ENCODE results near the gene SYNE3. TPM values are rescaled to one million over a fixed set of nuclear protein-coding genes. Genes with fewer than 3 reads are reported as not detected.

Gene SYNE3
- total and polyA plus RNA-seq, 10 of the 15 experiments (the other 5 are each of a cell fraction or from before 2014, with no cell fraction given): 1.4 to 44.1 (median 13.4) TPM

DNA sequence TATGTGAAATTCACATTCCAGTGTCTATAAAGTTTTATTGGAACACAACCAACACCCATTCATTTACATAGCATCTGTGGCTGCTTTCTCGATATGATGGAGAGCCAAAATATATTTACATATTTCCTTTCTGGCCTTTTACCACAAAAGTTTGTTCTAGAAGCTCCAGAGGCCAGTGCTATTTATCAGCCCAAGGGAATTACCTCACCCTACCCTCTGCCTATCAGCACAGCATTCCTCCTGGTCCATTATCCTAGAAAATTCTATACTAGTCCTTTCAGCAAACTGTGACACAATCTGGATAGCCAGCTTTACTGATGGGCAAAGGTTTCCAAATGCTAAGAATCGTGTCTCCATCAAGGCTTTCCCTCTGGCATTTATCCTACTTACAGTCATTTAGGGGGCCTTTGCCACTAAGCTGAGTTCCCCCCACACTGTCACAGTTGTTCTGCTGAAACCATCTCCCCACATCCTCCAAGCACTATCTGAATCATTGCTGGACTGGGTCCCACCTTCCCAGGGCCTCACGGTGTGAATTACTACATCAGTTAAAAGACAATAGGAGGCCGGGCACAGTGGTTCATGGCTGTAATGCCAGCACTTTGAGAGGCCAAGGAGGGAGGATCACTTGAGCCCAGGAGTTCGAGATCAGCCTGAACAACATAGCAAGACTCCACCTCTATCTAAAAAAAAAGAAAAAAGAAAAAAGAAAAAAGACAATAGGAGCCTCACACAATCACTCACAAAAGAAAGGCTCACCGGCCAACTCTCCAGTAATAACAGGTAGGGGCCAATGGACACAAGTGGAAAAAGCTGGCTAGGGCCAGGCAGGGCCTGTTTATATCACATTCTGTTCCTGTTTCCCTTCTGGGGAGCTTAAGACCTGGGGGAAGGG is 12.1 kb downstream of the SYNE3 start (continued):
- peak in 1 of 2 experiments; percentile 65; a peak in 1 of 4 replicates for TF ChIP-seq CEBPB (IDR thresholded peaks at IDR 0.05; ENCODE audit: borderline replicate concordance in 1 of 2, low read depth in 2 of 2, low read length in 2 of 2)
- TF ChIP-seq, protein P1, sequence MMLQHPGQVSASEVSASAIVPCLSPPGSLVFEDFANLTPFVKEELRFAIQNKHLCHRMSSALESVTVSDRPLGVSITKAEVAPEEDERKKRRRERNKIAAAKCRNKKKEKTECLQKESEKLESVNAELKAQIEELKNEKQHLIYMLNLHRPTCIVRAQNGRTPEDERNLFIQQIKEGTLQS (IDR thresholded peaks at IDR 0.05; ENCODE audit: borderline replicate concordance, extremely low read depth, low read depth, low read length): no peak
- no peak for TF ChIP-seq ESRRA (IDR thresholded peaks at IDR 0.05; ENCODE audit: low read length)
- TF ChIP-seq RFX5 (IDR thresholded peaks at IDR 0.05; ENCODE audit: low read depth, low read length): no peak
- no peak for TF ChIP-seq SP1 (IDR thresholded peaks at IDR 0.05; ENCODE audit: low read depth, low read length)
- no peak for TF ChIP-seq WRNIP1 (IDR thresholded peaks at IDR 0.05; ENCODE audit: borderline replicate concordance, low read depth, low read length)
- TF ChIP-seq ATF7 (IDR thresholded peaks at IDR 0.05; ENCODE audit: low read depth): peak; percentile 46
- TF ChIP-seq, protein P2, sequence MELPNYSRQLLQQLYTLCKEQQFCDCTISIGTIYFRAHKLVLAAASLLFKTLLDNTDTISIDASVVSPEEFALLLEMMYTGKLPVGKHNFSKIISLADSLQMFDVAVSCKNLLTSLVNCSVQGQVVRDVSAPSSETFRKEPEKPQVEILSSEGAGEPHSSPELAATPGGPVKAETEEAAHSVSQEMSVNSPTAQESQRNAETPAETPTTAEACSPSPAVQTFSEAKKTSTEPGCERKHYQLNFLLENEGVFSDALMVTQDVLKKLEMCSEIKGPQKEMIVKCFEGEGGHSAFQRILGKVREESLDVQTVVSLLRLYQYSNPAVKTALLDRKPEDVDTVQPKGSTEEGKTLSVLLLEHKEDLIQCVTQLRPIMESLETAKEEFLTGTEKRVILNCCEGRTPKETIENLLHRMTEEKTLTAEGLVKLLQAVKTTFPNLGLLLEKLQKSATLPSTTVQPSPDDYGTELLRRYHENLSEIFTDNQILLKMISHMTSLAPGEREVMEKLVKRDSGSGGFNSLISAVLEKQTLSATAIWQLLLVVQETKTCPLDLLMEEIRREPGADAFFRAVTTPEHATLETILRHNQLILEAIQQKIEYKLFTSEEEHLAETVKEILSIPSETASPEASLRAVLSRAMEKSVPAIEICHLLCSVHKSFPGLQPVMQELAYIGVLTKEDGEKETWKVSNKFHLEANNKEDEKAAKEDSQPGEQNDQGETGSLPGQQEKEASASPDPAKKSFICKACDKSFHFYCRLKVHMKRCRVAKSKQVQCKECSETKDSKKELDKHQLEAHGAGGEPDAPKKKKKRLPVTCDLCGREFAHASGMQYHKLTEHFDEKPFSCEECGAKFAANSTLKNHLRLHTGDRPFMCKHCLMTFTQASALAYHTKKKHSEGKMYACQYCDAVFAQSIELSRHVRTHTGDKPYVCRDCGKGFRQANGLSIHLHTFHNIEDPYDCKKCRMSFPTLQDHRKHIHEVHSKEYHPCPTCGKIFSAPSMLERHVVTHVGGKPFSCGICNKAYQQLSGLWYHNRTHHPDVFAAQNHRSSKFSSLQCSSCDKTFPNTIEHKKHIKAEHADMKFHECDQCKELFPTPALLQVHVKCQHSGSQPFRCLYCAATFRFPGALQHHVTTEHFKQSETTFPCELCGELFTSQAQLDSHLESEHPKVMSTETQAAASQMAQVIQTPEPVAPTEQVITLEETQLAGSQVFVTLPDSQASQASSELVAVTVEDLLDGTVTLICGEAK (IDR thresholded peaks at IDR 0.05; ENCODE audit: borderline replicate concordance): peak; percentile 99
- no peak for TF ChIP-seq ZZZ3 (IDR thresholded peaks at IDR 0.05; ENCODE audit: control insufficient read depth, insufficient read length, low read depth)
- no peak for TF ChIP-seq SREBF2 (IDR thresholded peaks at IDR 0.05; ENCODE audit: low read length)
- no peak for TF ChIP-seq HDAC6 (IDR thresholded peaks at IDR 0.05; ENCODE audit: unreplicated experiment)
- TF ChIP-seq IKZF1 (conservative IDR thresholded peaks at IDR 0.05): peak; percentile 80
- TF ChIP-seq EGR1 (IDR thresholded peaks at IDR 0.05; ENCODE audit: borderline replicate concordance in 1 of 2, low read depth in 2 of 2, low read length in 2 of 2): no peak
- TF ChIP-seq EZH2 (IDR thresholded peaks at IDR 0.05; ENCODE audit: borderline replicate concordance, control insufficient read depth, low read depth, low read length): no peak
- TF ChIP-seq MYB (IDR thresholded peaks at IDR 0.05; ENCODE audit: borderline replicate concordance, low read depth, low read length): no peak
- TF ChIP-seq, protein P3, sequence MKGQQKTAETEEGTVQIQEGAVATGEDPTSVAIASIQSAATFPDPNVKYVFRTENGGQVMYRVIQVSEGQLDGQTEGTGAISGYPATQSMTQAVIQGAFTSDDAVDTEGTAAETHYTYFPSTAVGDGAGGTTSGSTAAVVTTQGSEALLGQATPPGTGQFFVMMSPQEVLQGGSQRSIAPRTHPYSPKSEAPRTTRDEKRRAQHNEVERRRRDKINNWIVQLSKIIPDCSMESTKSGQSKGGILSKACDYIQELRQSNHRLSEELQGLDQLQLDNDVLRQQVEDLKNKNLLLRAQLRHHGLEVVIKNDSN (IDR thresholded peaks at IDR 0.05; ENCODE audit: borderline replicate concordance, extremely low read length, insufficient read depth, low read depth, low read length): no peak
- TF ChIP-seq, protein P4, sequence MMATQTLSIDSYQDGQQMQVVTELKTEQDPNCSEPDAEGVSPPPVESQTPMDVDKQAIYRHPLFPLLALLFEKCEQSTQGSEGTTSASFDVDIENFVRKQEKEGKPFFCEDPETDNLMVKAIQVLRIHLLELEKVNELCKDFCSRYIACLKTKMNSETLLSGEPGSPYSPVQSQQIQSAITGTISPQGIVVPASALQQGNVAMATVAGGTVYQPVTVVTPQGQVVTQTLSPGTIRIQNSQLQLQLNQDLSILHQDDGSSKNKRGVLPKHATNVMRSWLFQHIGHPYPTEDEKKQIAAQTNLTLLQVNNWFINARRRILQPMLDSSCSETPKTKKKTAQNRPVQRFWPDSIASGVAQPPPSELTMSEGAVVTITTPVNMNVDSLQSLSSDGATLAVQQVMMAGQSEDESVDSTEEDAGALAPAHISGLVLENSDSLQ (IDR thresholded peaks at IDR 0.05): no peak

Data from GM12878 (cell line).